Ovary (tissue), 9 donors: Measurements from ENCODE around the gene RHOBTB1. TPM values are rescaled to one million over a fixed set of nuclear protein-coding genes. Genes with fewer than 3 reads are reported as not detected.

Experiments
- DNase-seq, 5 donors: peaks; one replicate each; pipeline ENCODE4 v3.0.0-alpha.2; 2019 to 2020
- H3K27ac ChIP-seq, 2 donors: fragments of 200-600 bp; one replicate each; pipeline versions ENCODE4 v1.5.1 to v1.8.0; 2019 to 2022
- H3K27me3 ChIP-seq: fragments of 200-600 bp; one replicate; pipeline ENCODE4 v1.8.0; 2022
- H3K36me3 ChIP-seq: fragments of 200-600 bp; sonication (generic); one replicate; pipeline ENCODE4 v1.5.1; 2019
- H3K4me1 ChIP-seq: one replicate; pipeline ENCODE4 v1.8.1; 2013; ENCODE audit warnings: mild to moderate bottlenecking, moderate library complexity; ENCODE audit not compliant: insufficient read depth
- H3K4me3 ChIP-seq: fragments of 200-600 bp; sonication (generic); one replicate; pipeline ENCODE4 v1.5.1; 2017
- H3K9me3 ChIP-seq, 2 donors: fragments of 200-600 bp in 1 of 2; sonication (generic) in 1 of 2; one replicate each; pipeline versions ENCODE4 v1.5.1 to v1.8.1; 2013 to 2019; ENCODE audit warnings: mild to moderate bottlenecking in 1 of 2, moderate library complexity in 1 of 2
- CTCF ChIP-seq, 3 donors: fragments of 450-650 bp in 2 of 3; fragments of 200-600 bp in 1 of 3; IDR thresholded peaks; one replicate each; pipeline versions ENCODE4 v1.5.1 to v1.8.0; 2016 to 2022; ENCODE audit warnings: antibody characterized with exemption in 3 of 3, mild to moderate bottlenecking in 1 of 3
- EP300 ChIP-seq: sonication (generic); formaldehyde crosslinking; IDR thresholded peaks from one replicate; pipeline ENCODE4 v1.6.1; 2017; ENCODE audit warnings: antibody characterized with exemption
- POLR2A ChIP-seq: fragments of 450-650 bp; IDR thresholded peaks from one replicate; pipeline ENCODE4 v1.6.1; 2017; ENCODE audit warnings: antibody characterized with exemption, mild to moderate bottlenecking, moderate library complexity
- WGBS, 3 donors: extraction: QIAGEN DNeasy Blood & Tissue Kit in 1 of 3; methylation state at CpG; one replicate each; pipeline versions ENCODE4 v1.1.5 to v1.1.7; 2013 to 2017; 5-methylcytosine and 5-hydroxymethylcytosine counted together
- intact Hi-C, 4 donors: fragments of 100-400 bp; cut with DNase I; formaldehyde crosslinking; loops; one replicate each; pipeline versions ENCODE4 v1.11.0 to v1.15.1; 2022 to 2023
- polyA plus RNA-seq, 2 donors: library from polyadenylated mRNA; stranded (reverse); fragments of 200-250 nt in 1 of 2; fragments of 350-450 nt in 1 of 2; fragmentation: Illumina TruSeq in 1 of 2; extraction: RNeasy Lipid Tissue Mini Kit (QIAGEN cat#74804) in 1 of 2; gene quantifications; one replicate each; pipeline ENCODE4 v1.2.3, GENCODE V29; 2013 to 2014
- total RNA-seq, 7 donors: library from RNA; depleted of rRNA in 2 of 7; stranded (reverse); fragments of >200 nt in 2 of 7; fragmentation: NEBNext Ultra II Directional in 3 of 7; extraction: Animal tissue kit (Norgen Biotek cat#: 25700) in 3 of 7; gene quantifications; one replicate each; pipeline versions ENCODE4 v1.1.0 to v1.2.4, GENCODE V29; 2016 to 2023
- donor health status: DM: no; HTN: no; CAD: no; lungs with moderate emphysema.
- donor health status: DM: no; HTN: no; CAD: no.
- donor health status: Bipolar disorder and iron deficiency.
- donor health status: DM: yes; HTN: yes; CAD: no.
- donor health status: DM: no; HTN: no; CAD: no.
- donor health status: DM: yes; HTN: yes; CAD: no.

The RHOBTB1 gene
- total and polyA plus RNA-seq, 9 donors = 5.6 to 23.9 (median 13.0) TPM

- no peaks in the 10 kb centered on the region for H3K27me3 ChIP-seq
- no peak overlapping the region for H3K27ac ChIP-seq
- no peak overlapping the region for H3K4me3 ChIP-seq
- DNase-seq = no peak
- WGBS, 3 donors = 72 to 81% (median 74%) methylated on average over 7 of the region's 7 CpGs
- TF ChIP-seq POLR2A (no peak), EP300 (no peak), CTCF (IDR thresholded peaks at IDR 0.05) (no peak)
- intact Hi-C loops = no loop called here
- no peaks in the 10 kb centered on the region for H3K4me1 ChIP-seq
- no peaks in the 10 kb centered on the region for H3K9me3 ChIP-seq
- no peaks in the 10 kb centered on the region for H3K36me3 ChIP-seq
Measured at GRCh38 chr10:60978287-60979115, 34.5 kb upstream of the RHOBTB1 start.

- H3K36me3 ChIP-seq = no peaks in the 10 kb centered on the region
- whole genome bisulfite sequencing, 3 donors = 93 to 96% (median 94%) methylated on average over 2 of the region's 2 CpGs
- no peak overlapping the region for H3K4me3 ChIP-seq
- no peak for DNase-seq
- no peaks in the 10 kb centered on the region for H3K27me3 ChIP-seq
- H3K9me3 ChIP-seq = no peaks in the 10 kb centered on the region
- no peak for TF ChIP-seq POLR2A
- no peak for TF ChIP-seq EP300
- TF ChIP-seq CTCF (IDR thresholded peaks at IDR 0.05) = no peak
- H3K4me1 ChIP-seq = no peaks in the 10 kb centered on the region
- H3K27ac ChIP-seq = no peak overlapping the region
- intact Hi-C loops = no loop called here
Measured at GRCh38 chr10:60977161-60978122, 33.5 kb upstream of the RHOBTB1 start.

GRCh38 chr10:60976687-60977086 lies 32.7 kb upstream of the RHOBTB1 start:
- Histone ChIP-seq H3K4me1 (no peaks in the 10 kb centered on the region), H3K36me3 (no peaks in the 10 kb centered on the region), H3K9me3 (no peaks in the 10 kb centered on the region), H3K27ac (no peak overlapping the region), H3K4me3 (no peak overlapping the region), H3K27me3 (no peaks in the 10 kb centered on the region)
- intact Hi-C loops = no loop called here
- WGBS, 3 donors = 83 to 87% (median 83%) methylated on average over 2 of the region's 2 CpGs
- TF ChIP-seq POLR2A (no peak), CTCF (IDR thresholded peaks at IDR 0.05) (no peak), EP300 (no peak)
- no peak for DNase-seq

GRCh38 chr10:60975716-60976115 lies 31.7 kb upstream of the RHOBTB1 start:
- 38 to 43% (median 40%) methylated on average over 1 of the region's 1 CpG for WGBS, 3 donors
- Histone ChIP-seq H3K36me3 (no peaks in the 10 kb centered on the region), H3K27me3 (no peaks in the 10 kb centered on the region), H3K27ac (no peak overlapping the region), H3K4me3 (no peak overlapping the region), H3K4me1 (no peaks in the 10 kb centered on the region), H3K9me3 (no peaks in the 10 kb centered on the region)
- TF ChIP-seq EP300 (no peak), POLR2A (no peak), CTCF (IDR thresholded peaks at IDR 0.05) (no peak)
- intact Hi-C loops = no loop called here
- no peak for DNase-seq
